Hepatocyte (in vitro differentiated cells): ENCODE measurements around the gene FAM177B.

Source experiments
- EZH2 ChIP-seq: fragments of 200-600 bp; sonication (generic); IDR thresholded peaks from 2 replicates; pipeline ENCODE4 v1.6.1; 2016; ENCODE audit warnings: antibody characterized with exemption, mild to moderate bottlenecking, borderline replicate concordance
- EZH2phosphoT487 ChIP-seq: fragments of 200-600 bp; sonication (generic); IDR thresholded peaks from one replicate; pipeline ENCODE4 v1.6.1; 2018; ENCODE audit warnings: antibody characterized with exemption, mild to moderate bottlenecking, low read depth, moderate library complexity; ENCODE audit not compliant: unreplicated experiment, severe bottlenecking
- TF ChIP-seq, protein P1 (sequence below): fragments of 200-600 bp; sonication (generic); IDR thresholded peaks from 2 replicates; pipeline ENCODE4 v1.5.1; 2016; ENCODE audit warnings: antibody characterized with exemption, mild to moderate bottlenecking; ENCODE audit not compliant: poor library complexity

DNA sequence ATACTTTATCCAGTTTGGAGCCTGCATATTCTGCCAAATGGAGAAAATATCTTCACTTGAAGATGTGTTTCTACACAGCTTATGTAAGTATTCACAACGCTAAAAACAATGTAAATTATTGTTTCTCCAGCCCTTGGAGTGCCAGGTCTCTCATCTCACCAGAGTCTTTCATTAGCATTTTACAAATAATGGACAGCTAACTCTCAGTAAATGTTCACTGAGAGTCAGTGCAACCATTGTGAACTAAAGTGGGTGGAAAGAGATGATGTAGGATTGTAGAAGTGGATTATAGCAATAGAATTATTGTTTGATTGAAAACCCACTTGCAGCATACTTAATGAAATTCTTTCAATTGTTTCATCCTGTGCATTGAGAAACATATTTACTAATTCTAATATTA, 8.3 kb upstream of the FAM177B start:
- TF ChIP-seq, protein P1, sequence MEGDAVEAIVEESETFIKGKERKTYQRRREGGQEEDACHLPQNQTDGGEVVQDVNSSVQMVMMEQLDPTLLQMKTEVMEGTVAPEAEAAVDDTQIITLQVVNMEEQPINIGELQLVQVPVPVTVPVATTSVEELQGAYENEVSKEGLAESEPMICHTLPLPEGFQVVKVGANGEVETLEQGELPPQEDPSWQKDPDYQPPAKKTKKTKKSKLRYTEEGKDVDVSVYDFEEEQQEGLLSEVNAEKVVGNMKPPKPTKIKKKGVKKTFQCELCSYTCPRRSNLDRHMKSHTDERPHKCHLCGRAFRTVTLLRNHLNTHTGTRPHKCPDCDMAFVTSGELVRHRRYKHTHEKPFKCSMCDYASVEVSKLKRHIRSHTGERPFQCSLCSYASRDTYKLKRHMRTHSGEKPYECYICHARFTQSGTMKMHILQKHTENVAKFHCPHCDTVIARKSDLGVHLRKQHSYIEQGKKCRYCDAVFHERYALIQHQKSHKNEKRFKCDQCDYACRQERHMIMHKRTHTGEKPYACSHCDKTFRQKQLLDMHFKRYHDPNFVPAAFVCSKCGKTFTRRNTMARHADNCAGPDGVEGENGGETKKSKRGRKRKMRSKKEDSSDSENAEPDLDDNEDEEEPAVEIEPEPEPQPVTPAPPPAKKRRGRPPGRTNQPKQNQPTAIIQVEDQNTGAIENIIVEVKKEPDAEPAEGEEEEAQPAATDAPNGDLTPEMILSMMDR: no peak
- TF ChIP-seq EZH2 (no peak), EZH2phosphoT487 (no peak)
